ENCODE results near the gene RAD51B. TPM values are rescaled to one million over a fixed set of nuclear protein-coding genes. Genes with fewer than 3 reads are reported as not detected.

Gene RAD51B
- total RNA-seq, 1 experiment from 2014 or later = 16.7 TPM

DNA sequence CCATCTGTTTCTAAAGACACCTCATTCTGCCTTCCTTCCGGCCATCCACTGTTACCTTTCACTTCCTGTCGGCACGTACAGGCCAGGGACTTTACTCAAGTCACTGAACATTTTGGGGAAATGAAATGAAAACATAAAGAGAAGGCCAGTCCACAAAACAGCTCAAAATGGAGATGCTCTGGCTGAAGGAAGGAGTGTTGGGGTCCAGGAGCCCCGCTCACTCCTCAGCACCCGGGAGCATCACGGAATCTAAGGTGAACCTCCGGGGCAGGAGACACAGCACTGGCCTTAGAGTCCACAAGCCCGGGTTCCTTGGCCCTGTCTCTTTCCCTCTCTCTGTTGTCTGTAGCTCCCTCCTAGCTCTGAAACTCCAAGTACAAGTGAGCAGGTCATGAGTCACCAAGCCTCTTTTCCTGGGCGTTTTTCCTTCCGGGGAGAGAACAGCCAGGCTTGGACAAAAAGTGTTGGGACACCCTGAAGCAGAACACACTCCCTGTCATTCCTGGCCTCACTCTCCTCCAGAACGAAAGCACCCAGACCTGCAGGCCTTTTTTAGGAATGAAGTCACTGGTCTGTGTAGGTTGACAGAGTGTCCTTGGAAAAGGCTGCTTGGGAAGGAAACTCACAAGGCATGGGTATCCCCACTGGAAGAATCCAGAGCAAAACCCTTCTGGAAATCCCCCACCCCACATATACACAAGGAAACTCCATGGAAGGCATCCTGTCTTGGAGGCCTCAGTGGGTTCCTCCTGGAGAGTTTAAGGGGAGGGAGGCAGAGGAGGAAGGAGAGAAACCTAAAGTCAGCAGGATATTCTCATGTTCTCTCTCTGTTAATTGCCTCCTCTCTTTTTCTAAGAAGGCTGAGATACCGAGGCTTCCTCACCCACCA lies 728.0 kb downstream of the RAD51B start:
- Mint-ChIP-seq H3K4me1 (peaks cover 39 to 53% of the 10 kb centered on the region in 2 experiments), H3K4me3 (no peak overlapping the region), H3K36me3 (ENCODE audit: insufficient read depth in 1 of 3, low read depth in 3 of 3) (peaks cover 0 to 4% (median 0%) of the 10 kb centered on the region in 3 experiments; a peak in 1 of 7 replicates), H3K27me3 (ENCODE audit: low read depth) (peaks cover 8% of the 10 kb centered on the region), H3K27ac (0 out of 7 replicates have a peak overlapping the region, but pooled peaks of 1 of the 3 experiments have one; percentile 21), H3K9me3 (no peaks in the 10 kb centered on the region; a peak in 1 of 5 replicates)
- Histone ChIP-seq H3K14ac (ENCODE audit: insufficient read depth, low read length) (no peak overlapping the region), H3K4ac (ENCODE audit: low read depth, low read length) (no peak overlapping the region), H3K27me3 (ENCODE audit: insufficient read depth, low read length) (no peaks in the 10 kb centered on the region; the same call in 1 of the 2 replicates), H3K23me2 (ENCODE audit: insufficient read length, low read depth, low read length, poor library complexity, severe bottlenecking) (no peaks in the 10 kb centered on the region), H4K8ac (replicated peaks; ENCODE audit: insufficient read length, low read depth, low read length) (no peak overlapping the region), H3K4me2 (ENCODE audit: insufficient read depth, insufficient read length, low read length) (no peak overlapping the region), H3K79me1 (ENCODE audit: insufficient read depth, low read depth, low read length, poor library complexity, severe bottlenecking) (no peaks in the 10 kb centered on the region), H3K56ac (ENCODE audit: insufficient read length, low read depth, low read length) (no peak overlapping the region), H3K79me2 (ENCODE audit: insufficient read depth, low read length) (no peaks in the 10 kb centered on the region), H3K27ac (ENCODE audit: insufficient read length, low read depth, low read length) (no peak overlapping the region), H2BK15ac (ENCODE audit: low read depth, low read length) (no peak overlapping the region), H3K9ac (ENCODE audit: extremely low read depth, insufficient read length, low read length) (no peak overlapping the region), H4K5ac (ENCODE audit: insufficient read length, low read depth, low read length) (no peak overlapping the region), H3K23ac (ENCODE audit: insufficient read length, low read depth, low read length) (no peak overlapping the region), H2BK20ac (ENCODE audit: low read depth, low read length, poor library complexity, severe bottlenecking) (no peak overlapping the region), H3K9me3 (ENCODE audit: control insufficient read depth, low read depth, low read length) (no peaks in the 10 kb centered on the region), H4K91ac (ENCODE audit: insufficient read length, low read depth, low read length) (no peak overlapping the region), H4K20me1 (ENCODE audit: control insufficient read depth, insufficient read depth, insufficient read length) (no peaks in the 10 kb centered on the region), H3T11ph (ENCODE audit: low read length) (no peak overlapping the region), H2AK5ac (ENCODE audit: insufficient read length, low read length) (no peak overlapping the region), H2BK5ac (ENCODE audit: insufficient read length, low read length) (no peak overlapping the region), H2AFZ (ENCODE audit: low read length) (no peak overlapping the region), H2BK120ac (ENCODE audit: low read depth, low read length, poor library complexity, severe bottlenecking) (no peak overlapping the region), H2BK12ac (ENCODE audit: insufficient read length, low read depth, low read length) (no peak overlapping the region), H3K4me1 (ENCODE audit: insufficient read depth, low read length) (peaks cover 12% of the 10 kb centered on the region; the same call in 1 of the 2 replicates), H3K18ac (ENCODE audit: insufficient read length, low read depth, low read length) (peak overlapping the region; percentile 5)
- no CpG with 5 or more reads among the region's 12 CpGs for WGBS (ENCODE audit: extremely low coverage, insufficient read length, low lambda C conversion rate)
- TF ChIP-seq, protein P1, sequence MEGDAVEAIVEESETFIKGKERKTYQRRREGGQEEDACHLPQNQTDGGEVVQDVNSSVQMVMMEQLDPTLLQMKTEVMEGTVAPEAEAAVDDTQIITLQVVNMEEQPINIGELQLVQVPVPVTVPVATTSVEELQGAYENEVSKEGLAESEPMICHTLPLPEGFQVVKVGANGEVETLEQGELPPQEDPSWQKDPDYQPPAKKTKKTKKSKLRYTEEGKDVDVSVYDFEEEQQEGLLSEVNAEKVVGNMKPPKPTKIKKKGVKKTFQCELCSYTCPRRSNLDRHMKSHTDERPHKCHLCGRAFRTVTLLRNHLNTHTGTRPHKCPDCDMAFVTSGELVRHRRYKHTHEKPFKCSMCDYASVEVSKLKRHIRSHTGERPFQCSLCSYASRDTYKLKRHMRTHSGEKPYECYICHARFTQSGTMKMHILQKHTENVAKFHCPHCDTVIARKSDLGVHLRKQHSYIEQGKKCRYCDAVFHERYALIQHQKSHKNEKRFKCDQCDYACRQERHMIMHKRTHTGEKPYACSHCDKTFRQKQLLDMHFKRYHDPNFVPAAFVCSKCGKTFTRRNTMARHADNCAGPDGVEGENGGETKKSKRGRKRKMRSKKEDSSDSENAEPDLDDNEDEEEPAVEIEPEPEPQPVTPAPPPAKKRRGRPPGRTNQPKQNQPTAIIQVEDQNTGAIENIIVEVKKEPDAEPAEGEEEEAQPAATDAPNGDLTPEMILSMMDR (conservative IDR thresholded peaks at IDR 0.05) = no peak
- no peak for DNase-seq
